Natural killer cell (primary cell): ENCODE measurements around the gene SMARCAL1. TPM values are rescaled to one million over a fixed set of nuclear protein-coding genes. Genes with fewer than 3 reads are reported as not detected.

ENCODE experiments used
- ATAC-seq, 3 donors: fragments of 150-1000 bp in 2 of 3; fragments of 200-7000 bp in 1 of 3; cut with Tn5 transposase; 1 replicate in 1 of 3; 2 replicates in 2 of 3; pipeline ENCODE4 v1.10.0; 2021; ENCODE audit warnings: mild to moderate bottlenecking in 2 of 3, moderate library complexity in 2 of 3
- DNase-seq, 2 donors: peaks; one replicate each; pipeline versions ENCODE4 v3.0.0 to v3.0.0-alpha.2; 2013 to 2021; ENCODE audit warnings: mixed read lengths in 1 of 2
- H3K27ac ChIP-seq: one replicate; pipeline ENCODE4 v1.5.1; 2013; ENCODE audit warnings: mild to moderate bottlenecking, low read length
- H3K27me3 ChIP-seq: one replicate; pipeline ENCODE4 v1.6.1; 2013; ENCODE audit warnings: low read length; ENCODE audit not compliant: control insufficient read depth, insufficient read depth
- H3K36me3 ChIP-seq: one replicate; pipeline ENCODE4 v1.6.1; 2013; ENCODE audit warnings: low read length; ENCODE audit not compliant: control insufficient read depth, insufficient read depth
- H3K4me1 ChIP-seq: one replicate; pipeline ENCODE4 v1.6.1; 2013; ENCODE audit warnings: low read length; ENCODE audit not compliant: control insufficient read depth, insufficient read depth
- H3K4me3 ChIP-seq: one replicate; pipeline ENCODE4 v1.5.1; 2013; ENCODE audit warnings: low read length
- H3K9me3 ChIP-seq: one replicate; pipeline ENCODE4 v1.6.1; 2013; ENCODE audit warnings: low read length; ENCODE audit not compliant: control insufficient read depth, insufficient read depth
- H3K27ac Mint-ChIP-seq, 2 donors: one replicate each; pipeline ENCODE4 v1.8.0; 2022; ENCODE audit warnings: mild to moderate bottlenecking in 2 of 2, mixed read lengths in 2 of 2, moderate library complexity in 1 of 2
- H3K27me3 Mint-ChIP-seq, 2 donors: one replicate each; pipeline ENCODE4 v1.8.0; 2022; ENCODE audit warnings: low read depth in 2 of 2, mixed read lengths in 2 of 2
- H3K36me3 Mint-ChIP-seq: one replicate; pipeline ENCODE4 v1.8.0; 2022; ENCODE audit warnings: mixed read lengths
- H3K4me1 Mint-ChIP-seq, 2 donors: one replicate each; pipeline ENCODE4 v1.8.0; 2022; ENCODE audit warnings: mixed read lengths in 2 of 2
- H3K4me3 Mint-ChIP-seq: one replicate; pipeline ENCODE4 v1.8.0; 2022; ENCODE audit warnings: mild to moderate bottlenecking, moderate library complexity, mixed read lengths
- H3K9me3 Mint-ChIP-seq, 2 donors: one replicate each; pipeline ENCODE4 v1.8.0; 2022; ENCODE audit warnings: mixed read lengths in 2 of 2
- CTCF ChIP-seq: fragments of 200-600 bp; IDR thresholded peaks from one replicate; pipeline ENCODE4 v1.8.0; 2022; ENCODE audit warnings: antibody characterized with exemption
- WGBS: methylation state at CpG from one replicate; pipeline ENCODE4 v1.1.7; 2013; ENCODE audit warnings: missing lambda C conversion rate; ENCODE audit not compliant: insufficient coverage; 5-methylcytosine and 5-hydroxymethylcytosine counted together
- intact Hi-C: fragments of 100-400 bp; cut with micrococcal nuclease; formaldehyde crosslinking; loops from one replicate; pipeline ENCODE4 v1.14.2; 2022
- total RNA-seq, 4 donors: library from RNA; stranded (reverse); fragments of 120-200 nt in 1 of 4; gene quantifications; one replicate each; pipeline versions ENCODE4 v1.2.3 to v1.2.4, GENCODE V29; 2013 to 2022

Gene SMARCAL1
- total RNA-seq, 3 donors from 2014 or later (not counting 1 experiment from before 2014, with no cell fraction given) = 18.7 to 25.6 (median 22.8) TPM

- Mint-ChIP-seq H3K4me3 (no peak overlapping the region), H3K4me1 (peaks cover 24 to 27% of the 10 kb centered on the region in 2 donors), H3K27ac (peak overlapping the region; percentile 72 to 75), H3K36me3 (peaks cover 6% of the 10 kb centered on the region), H3K9me3 (no peaks in the 10 kb centered on the region), H3K27me3 (no peaks in the 10 kb centered on the region)
- intact Hi-C loops = no loop called here
- DNase-seq (no peak), ATAC-seq (no peak)
- no peak for TF ChIP-seq CTCF
- Histone ChIP-seq H3K27ac (no peak overlapping the region), H3K9me3 (no peaks in the 10 kb centered on the region), H3K4me3 (no peak overlapping the region), H3K27me3 (no peaks in the 10 kb centered on the region), H3K36me3 (peaks cover 22% of the 10 kb centered on the region), H3K4me1 (no peaks in the 10 kb centered on the region)
- 89% methylated on average over 4 of the region's 5 CpGs for WGBS
These were observed 95.2 kb downstream of the SMARCAL1 start for GRCh38 chr2:216507220-216508160.

- no peak for ATAC-seq
- Histone ChIP-seq H3K9me3 (no peaks in the 10 kb centered on the region), H3K27me3 (no peaks in the 10 kb centered on the region), H3K27ac (no peak overlapping the region), H3K4me3 (no peak overlapping the region), H3K4me1 (no peaks in the 10 kb centered on the region), H3K36me3 (peaks cover 16% of the 10 kb centered on the region)
- H3K27me3 Mint-ChIP-seq = no peaks in the 10 kb centered on the region
- H3K27ac Mint-ChIP-seq = no peak overlapping the region
- 100% methylated on average over 1 of the region's 1 CpG for WGBS
- no peaks in the 10 kb centered on the region for H3K9me3 Mint-ChIP-seq
- peaks cover 17 to 23% of the 10 kb centered on the region in 2 donors for H3K4me1 Mint-ChIP-seq
- no peak overlapping the region for H3K4me3 Mint-ChIP-seq
- no peaks in the 10 kb centered on the region for H3K36me3 Mint-ChIP-seq
- no peak for TF ChIP-seq CTCF
- intact Hi-C loops = no loop called here
- no peak for DNase-seq
These were observed 95.9 kb downstream of the SMARCAL1 start for GRCh38 chr2:216508229-216508628.

GRCh38 chr2:216516730-216517350, 104.6 kb downstream of the SMARCAL1 start:
- no peaks in the 10 kb centered on the region for H3K27me3 Mint-ChIP-seq
- no peak overlapping the region for H3K27ac Mint-ChIP-seq
- peaks cover 6 to 7% of the 10 kb centered on the region in 2 donors for H3K4me1 Mint-ChIP-seq
- intact Hi-C loops = loop anchor here (5.0 kb wide), 2 partner anchors 995 to 1195 kb away; no protein-coding TSS in a partner anchor
- Histone ChIP-seq H3K27me3 (no peaks in the 10 kb centered on the region), H3K4me1 (no peaks in the 10 kb centered on the region), H3K36me3 (no peaks in the 10 kb centered on the region), H3K4me3 (no peak overlapping the region), H3K27ac (no peak overlapping the region), H3K9me3 (no peaks in the 10 kb centered on the region)
- DNase-seq (peak in 1 of 2 donors; percentile 41), ATAC-seq (peak in 2 of 3 donors; percentile 58)
- H3K36me3 Mint-ChIP-seq = no peaks in the 10 kb centered on the region
- peak; percentile 68 for TF ChIP-seq CTCF
- H3K9me3 Mint-ChIP-seq = no peaks in the 10 kb centered on the region
- WGBS = 100% methylated on average over 1 of the region's 2 CpGs
- no peak overlapping the region for H3K4me3 Mint-ChIP-seq
